Stimulated activated CD4-positive, alpha-beta T cell treated with anti-CD3 and anti-CD28 coated beads, Interleukin-1b, Interleukin-23, amount 100 ng/mL, for 4 hours (primary cell): ENCODE data around the gene GAS2L2.

Experiments used
- DNase-seq, 2 donors: peaks; one replicate each; pipeline ENCODE4 v3.0.0-alpha.2; 2020; ENCODE audit warnings: low read depth in 2 of 2

The GAS2L2 gene

GRCh38 chr17:35695613-35696012 is 57.4 kb downstream of the GAS2L2 start:
- DNase-seq = no peak

GRCh38 chr17:35694906-35695305 is 58.1 kb downstream of the GAS2L2 start:
- DNase-seq = no peak
